Measurements from ENCODE around the gene SREBF1.

- TF ChIP-seq POLR2A (IDR thresholded peaks at IDR 0.05; ENCODE audit: borderline replicate concordance, extremely low read depth, insufficient read depth, insufficient read length): no peak
- no peak for TF ChIP-seq CTCF (IDR thresholded peaks at IDR 0.05 in 2 of 3, conservative IDR thresholded peaks at IDR 0.05 in 1 of 3; ENCODE audit: borderline replicate concordance in 1 of 3, insufficient read depth in 1 of 3, low read depth in 2 of 3, low read length in 2 of 3)
- TF ChIP-seq ATF3 (IDR thresholded peaks at IDR 0.05): no peak
- no peak for TF ChIP-seq EZH2 (IDR thresholded peaks at IDR 0.05)
- no peak for TF ChIP-seq MAX (IDR thresholded peaks at IDR 0.05)
- no peak for TF ChIP-seq ZBTB33 (IDR thresholded peaks at IDR 0.05; ENCODE audit: extremely low read depth, insufficient replicate concordance, low read length)
- TF ChIP-seq SP1 (IDR thresholded peaks at IDR 0.05; ENCODE audit: low read depth): no peak
- no peak for TF ChIP-seq SRF (IDR thresholded peaks at IDR 0.05; ENCODE audit: low read depth)
- TF ChIP-seq POLR2AphosphoS5 (IDR thresholded peaks at IDR 0.05; ENCODE audit: low read depth, low read length): no peak
- TF ChIP-seq EGR1 (IDR thresholded peaks at IDR 0.05; ENCODE audit: low read depth): no peak
- no peak for TF ChIP-seq YY1 (IDR thresholded peaks at IDR 0.05; ENCODE audit: extremely low read depth, insufficient replicate concordance, low read depth, low read length)
- TF ChIP-seq ZNF274 (IDR thresholded peaks at IDR 0.05; ENCODE audit: low read depth, low read length): no peak
- TF ChIP-seq TCF7L2 (IDR thresholded peaks at IDR 0.05; ENCODE audit: borderline replicate concordance, extremely low read depth, insufficient read depth, insufficient read length): no peak
- TF ChIP-seq REST (IDR thresholded peaks at IDR 0.05; ENCODE audit: low read depth): no peak
These were observed 38.7 kb downstream of the SREBF1 start for GRCh38 chr17:17798010-17798556.

All from HCT116 (cell line).